Muscle layer of duodenum (tissue), 2 donors: ENCODE measurements around the gene DHPS.
"Not testable (repeated sequence)": the region's sequence is repeated elsewhere in the genome, so short reads cannot be mapped to it uniquely, and the experiment has no call there.

Experiments used
- H3K27ac ChIP-seq: one replicate; pipeline ENCODE4 v1.7.0; 2013; ENCODE audit warnings: mild to moderate bottlenecking, low read length
- H3K27me3 ChIP-seq: one replicate; pipeline ENCODE4 v1.7.0; 2013; ENCODE audit warnings: low read depth, mild to moderate bottlenecking, control low read depth, low read length
- H3K36me3 ChIP-seq, 2 donors: one replicate each; pipeline ENCODE4 v1.7.0; 2013; ENCODE audit warnings: low read length in 2 of 2, control low read depth in 1 of 2, mild to moderate bottlenecking in 1 of 2; ENCODE audit not compliant: insufficient read depth in 2 of 2, control insufficient read depth in 1 of 2
- H3K4me1 ChIP-seq, 2 donors: one replicate each; pipeline ENCODE4 v1.7.0; 2013; ENCODE audit warnings: low read length in 2 of 2, mild to moderate bottlenecking in 2 of 2, control low read depth in 1 of 2, moderate library complexity in 1 of 2; ENCODE audit not compliant: insufficient read depth in 2 of 2, control insufficient read depth in 1 of 2
- H3K4me3 ChIP-seq, 2 donors: one replicate each; pipeline ENCODE4 v1.7.0; 2013; ENCODE audit warnings: low read length in 2 of 2, low read depth in 1 of 2, mild to moderate bottlenecking in 1 of 2
- H3K9me3 ChIP-seq, 2 donors: one replicate each; pipeline ENCODE4 v1.7.0; 2013; ENCODE audit warnings: low read length in 2 of 2, control low read depth in 1 of 2, mild to moderate bottlenecking in 1 of 2; ENCODE audit not compliant: control insufficient read depth in 1 of 2
- donor health status: healthy.

DHPS gene

GRCh38 chr19:12681074-12681987 lies at the start of gene DHPS:
Gene DHPS, minus strand, starts transcription at chr19:12681880. Its CDS starts 114 bp downstream, at chr19:12681766.
- Histone ChIP-seq H3K4me1 (peaks cover 0 to 12% of the 10 kb centered on the region in 2 donors), H3K36me3 (peaks cover 20 to 36% of the 10 kb centered on the region in 2 donors), H3K27me3 (no peaks in the 10 kb centered on the region), H3K27ac (peak within 1 kb of the TSS; percentile 96), H3K9me3 (no peaks in the 10 kb centered on the region), H3K4me3 (peak within 1 kb of the TSS; percentile 74 to 91)

- no peak overlapping the region for H3K4me3 ChIP-seq
- no peaks in the 10 kb centered on the region for H3K27me3 ChIP-seq
- H3K27ac ChIP-seq, result no peak overlapping the region
- H3K4me1 ChIP-seq, result peaks cover 8 to 30% of the 10 kb centered on the region in 2 donors
- H3K9me3 ChIP-seq, result no peaks in the 10 kb centered on the region
- H3K36me3 ChIP-seq, result peaks cover 15 to 46% of the 10 kb centered on the region in 2 donors
Observed at GRCh38 chr19:12731337-12731736, 49.7 kb upstream of the DHPS start.

GRCh38 chr19:12730064-12730463 lies 48.4 kb upstream of the DHPS start:
- no peak overlapping the region for H3K4me3 ChIP-seq
- H3K9me3 ChIP-seq, result no peaks in the 10 kb centered on the region
- H3K36me3 ChIP-seq, result peaks cover 15 to 46% of the 10 kb centered on the region in 2 donors
- H3K27ac ChIP-seq, result no peak overlapping the region
- no peaks in the 10 kb centered on the region for H3K27me3 ChIP-seq
- H3K4me1 ChIP-seq, result peaks cover 8 to 27% of the 10 kb centered on the region in 2 donors

GRCh38 chr19:12727745-12728433 lies 46.2 kb upstream of the DHPS start:
- Histone ChIP-seq H3K27me3 (no peaks in the 10 kb centered on the region), H3K36me3 (peaks cover 15 to 42% of the 10 kb centered on the region in 2 donors), H3K4me3 (no peak overlapping the region), H3K9me3 (no peaks in the 10 kb centered on the region), H3K27ac (no peak overlapping the region), H3K4me1 (peaks cover 3 to 30% of the 10 kb centered on the region in 2 donors)

GRCh38 chr19:12726988-12727316 lies 45.3 kb upstream of the DHPS start:
- H3K4me3 ChIP-seq, result no peak overlapping the region
- no peaks in the 10 kb centered on the region for H3K27me3 ChIP-seq
- no peaks in the 10 kb centered on the region for H3K9me3 ChIP-seq
- peaks cover 3 to 21% of the 10 kb centered on the region in 2 donors for H3K4me1 ChIP-seq
- peaks cover 15 to 38% of the 10 kb centered on the region in 2 donors for H3K36me3 ChIP-seq
- H3K27ac ChIP-seq, result no peak overlapping the region

GRCh38 chr19:12725612-12726011 lies 43.9 kb upstream of the DHPS start:
- not testable (repeated sequence) for H3K9me3 ChIP-seq, H3K27ac ChIP-seq, H3K27me3 ChIP-seq, H3K4me3 ChIP-seq
- Histone ChIP-seq H3K4me1 (peaks cover 3 to 27% of the 10 kb centered on the region in 2 donors), H3K36me3 (peaks cover 8 to 28% of the 10 kb centered on the region in 2 donors)

GRCh38 chr19:12723641-12724426 lies 42.2 kb upstream of the DHPS start, which contains the start of gene TNPO2:
Gene TNPO2, minus strand, starts transcription at chr19:12723932. Its CDS starts 2,955 bp downstream, at chr19:12720977.
- H3K4me1 ChIP-seq, result peaks cover 6 to 34% of the 10 kb centered on the region in 2 donors
- no peaks in the 10 kb centered on the region for H3K9me3 ChIP-seq
- peak within 1 kb of the TSS; percentile 71 to 77 for H3K4me3 ChIP-seq
- H3K27me3 ChIP-seq, result no peaks in the 10 kb centered on the region
- H3K36me3 ChIP-seq, result peaks cover 2 to 15% of the 10 kb centered on the region in 2 donors
- peak within 1 kb of the TSS; percentile 83 for H3K27ac ChIP-seq

GRCh38 chr19:12723381-12723640 lies 41.6 kb upstream of the DHPS start:
- peaks cover 7 to 16% of the 10 kb centered on the region in 2 donors for H3K36me3 ChIP-seq
- H3K27ac ChIP-seq, result peak overlapping the region; percentile 83
- H3K9me3 ChIP-seq, result no peaks in the 10 kb centered on the region
- H3K27me3 ChIP-seq, result no peaks in the 10 kb centered on the region
- peak overlapping the region; percentile 71 to 77 for H3K4me3 ChIP-seq
- H3K4me1 ChIP-seq, result peaks cover 6 to 38% of the 10 kb centered on the region in 2 donors

- H3K4me3 ChIP-seq, result peak overlapping the region; percentile 71 to 77
- peaks cover 6 to 38% of the 10 kb centered on the region in 2 donors for H3K4me1 ChIP-seq
Observed at GRCh38 chr19:12722566-12723380, 41.1 kb upstream of the DHPS start.

GRCh38 chr19:12721656-12722565 lies 40.2 kb upstream of the DHPS start:
- Histone ChIP-seq H3K9me3 (no peaks in the 10 kb centered on the region), H3K36me3 (peaks cover 8 to 12% of the 10 kb centered on the region in 2 donors), H3K27ac (peak overlapping the region; percentile 90), H3K4me3 (peak overlapping the region; percentile 71 to 86), H3K4me1 (peaks cover 6 to 38% of the 10 kb centered on the region in 2 donors), H3K27me3 (no peaks in the 10 kb centered on the region)

More at GRCh38 chr19:12722566-12723380, 41.1 kb upstream of the DHPS start:
- Histone ChIP-seq H3K9me3 (no peaks in the 10 kb centered on the region), H3K27me3 (no peaks in the 10 kb centered on the region), H3K27ac (peak overlapping the region; percentile 83), H3K36me3 (peaks cover 7 to 12% of the 10 kb centered on the region in 2 donors)
